GM12801 (cell line): ENCODE results near the gene CTU1.

Experiments used
- TF ChIP-seq, protein P1 (sequence below): IDR thresholded peaks from one replicate; pipeline ENCODE4 v1.5.1; 2011; ENCODE audit warnings: control low read depth; ENCODE audit not compliant: insufficient read length; ENCODE audit errors: extremely low read depth

Gene CTU1

DNA sequence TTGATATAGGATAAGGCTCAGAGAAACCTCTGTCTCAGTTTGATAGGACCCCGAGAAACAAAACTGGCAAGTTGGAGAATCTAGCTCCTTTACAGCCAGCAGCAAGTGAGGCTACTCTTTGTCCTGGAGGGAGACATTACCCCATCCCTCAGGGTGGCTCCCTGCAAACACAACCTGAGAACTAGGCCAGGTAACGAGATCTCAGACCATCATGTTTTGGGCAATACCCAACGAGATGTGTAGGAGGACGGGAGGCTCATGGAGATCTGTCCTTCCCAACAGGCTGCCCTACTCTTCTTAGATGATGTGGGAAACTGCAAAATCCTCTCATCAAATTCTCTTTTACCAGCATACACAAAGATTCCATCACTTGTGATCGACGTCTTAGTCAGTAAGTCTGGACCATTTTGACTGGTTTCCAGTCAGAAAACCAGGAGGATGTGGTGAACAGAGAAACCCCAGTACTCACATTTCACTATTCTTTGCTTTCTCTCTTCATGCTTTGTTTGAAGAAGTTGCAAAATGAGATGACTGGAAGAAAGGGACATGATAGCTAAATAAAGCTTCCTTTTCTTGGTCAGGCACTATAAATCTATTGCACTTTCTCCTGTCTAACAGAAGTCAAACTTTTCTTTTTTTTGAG lies 6.0 kb upstream of the CTU1 start:
- TF ChIP-seq, protein P1, sequence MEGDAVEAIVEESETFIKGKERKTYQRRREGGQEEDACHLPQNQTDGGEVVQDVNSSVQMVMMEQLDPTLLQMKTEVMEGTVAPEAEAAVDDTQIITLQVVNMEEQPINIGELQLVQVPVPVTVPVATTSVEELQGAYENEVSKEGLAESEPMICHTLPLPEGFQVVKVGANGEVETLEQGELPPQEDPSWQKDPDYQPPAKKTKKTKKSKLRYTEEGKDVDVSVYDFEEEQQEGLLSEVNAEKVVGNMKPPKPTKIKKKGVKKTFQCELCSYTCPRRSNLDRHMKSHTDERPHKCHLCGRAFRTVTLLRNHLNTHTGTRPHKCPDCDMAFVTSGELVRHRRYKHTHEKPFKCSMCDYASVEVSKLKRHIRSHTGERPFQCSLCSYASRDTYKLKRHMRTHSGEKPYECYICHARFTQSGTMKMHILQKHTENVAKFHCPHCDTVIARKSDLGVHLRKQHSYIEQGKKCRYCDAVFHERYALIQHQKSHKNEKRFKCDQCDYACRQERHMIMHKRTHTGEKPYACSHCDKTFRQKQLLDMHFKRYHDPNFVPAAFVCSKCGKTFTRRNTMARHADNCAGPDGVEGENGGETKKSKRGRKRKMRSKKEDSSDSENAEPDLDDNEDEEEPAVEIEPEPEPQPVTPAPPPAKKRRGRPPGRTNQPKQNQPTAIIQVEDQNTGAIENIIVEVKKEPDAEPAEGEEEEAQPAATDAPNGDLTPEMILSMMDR = no peak

DNA sequence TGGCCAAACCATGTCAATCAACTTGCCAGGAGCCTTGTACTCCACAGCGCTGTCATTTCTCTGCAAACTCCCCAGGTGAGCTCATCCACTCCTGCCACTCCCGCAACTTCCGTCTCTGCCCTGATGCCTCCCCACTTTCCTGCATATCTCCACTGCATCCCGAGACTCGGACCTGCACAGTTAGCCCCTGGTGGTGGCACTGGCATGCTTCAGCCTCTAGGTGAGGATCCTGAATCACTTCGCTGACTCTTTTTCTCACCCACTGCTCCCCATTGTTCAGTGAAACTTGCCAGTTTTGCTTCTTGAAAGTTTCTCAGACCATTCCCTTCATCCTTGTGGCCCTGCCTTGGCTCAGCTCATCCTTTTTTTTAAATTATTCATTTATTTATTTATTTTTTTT lies 3.4 kb upstream of the CTU1 start:
- TF ChIP-seq, protein P1 = no peak

DNA sequence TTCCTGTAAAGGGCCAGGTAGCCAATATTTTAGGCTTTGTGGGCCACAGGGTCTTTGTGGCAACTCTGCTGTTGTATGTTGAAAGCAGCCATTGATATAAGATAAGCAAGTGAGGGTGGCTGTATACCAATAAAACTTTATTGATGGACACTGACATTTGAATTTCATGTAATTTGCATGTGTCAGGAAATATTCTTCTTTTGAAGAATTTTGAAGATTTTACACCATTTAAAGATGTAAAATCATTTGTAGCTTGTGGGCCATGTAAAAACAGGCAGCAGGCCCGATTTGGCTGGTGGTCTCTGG lies 2.4 kb upstream of the CTU1 start:
- TF ChIP-seq, protein P1 = no peak

DNA sequence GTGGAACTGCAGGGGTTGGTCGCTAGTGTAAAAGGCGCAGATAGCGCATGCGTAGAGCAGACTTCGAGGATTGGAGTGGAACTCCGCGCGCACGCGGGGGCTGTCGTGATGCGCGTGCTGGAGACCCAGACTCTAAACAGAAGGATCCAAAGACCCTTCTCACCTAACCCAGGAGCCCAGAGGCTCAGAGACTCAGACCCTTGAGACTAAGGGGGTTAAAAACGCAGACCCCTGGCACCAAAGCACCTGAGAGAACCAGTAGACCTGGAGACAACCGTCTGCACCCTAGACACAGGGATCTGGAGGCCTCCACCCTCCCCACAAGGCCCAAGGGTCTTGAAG lies 567 bp upstream of the CTU1 start:
- TF ChIP-seq, protein P1 = no peak

DNA sequence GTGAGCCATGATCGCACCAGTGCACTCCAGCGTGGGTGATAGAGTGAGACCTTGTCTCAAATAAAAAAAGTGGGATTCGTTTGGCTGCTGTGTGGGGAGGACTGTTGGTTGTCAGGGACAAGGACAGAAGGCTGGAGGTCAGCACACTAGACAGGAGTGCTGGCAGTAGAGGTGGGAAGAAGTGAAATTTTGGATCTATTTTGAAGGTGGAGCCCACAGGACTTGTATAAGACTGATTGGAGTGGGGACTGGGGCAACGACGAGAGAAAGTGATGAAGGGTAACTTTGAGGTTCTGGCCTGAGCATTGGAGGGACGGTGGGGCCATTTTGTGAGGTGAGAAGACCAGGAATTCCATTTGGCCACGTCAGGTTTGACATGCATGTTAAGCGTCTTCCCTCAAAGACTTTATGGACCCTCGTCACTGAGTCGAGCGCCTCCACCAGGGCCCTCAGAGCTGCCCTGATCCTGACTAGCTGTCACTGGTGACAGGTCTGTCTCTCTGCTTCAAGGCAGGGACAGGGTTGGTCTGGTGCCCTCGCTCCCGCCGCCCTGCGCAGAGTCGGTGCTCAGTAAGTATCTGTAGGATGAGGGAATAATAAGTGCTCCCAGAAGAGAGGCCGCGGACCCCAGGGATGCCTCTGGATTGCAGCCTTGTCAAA lies 673 bp downstream of the CTU1 start:
- TF ChIP-seq, protein P1 = no peak

DNA sequence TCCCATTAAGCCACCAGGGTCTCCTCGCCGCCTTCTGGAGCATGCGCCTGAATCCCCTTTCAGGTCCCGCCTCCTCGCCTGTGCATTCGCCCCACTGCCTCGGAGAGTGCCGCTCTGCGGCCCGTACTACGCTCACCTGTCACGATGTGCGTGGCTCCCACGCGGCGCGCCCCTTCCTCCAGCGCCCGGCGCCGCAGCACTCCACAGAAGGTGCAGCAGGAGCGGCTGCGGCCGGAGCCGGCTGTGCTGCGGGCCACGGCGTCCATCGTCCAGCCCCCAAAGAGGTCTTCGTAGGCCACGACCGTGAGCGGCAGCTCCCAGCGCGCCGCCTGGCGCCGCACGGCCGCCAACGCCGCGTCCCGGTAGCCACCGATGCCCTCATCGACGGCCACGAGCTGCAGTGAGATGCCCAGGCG lies 4.3 kb downstream of the CTU1 start:
- TF ChIP-seq, protein P1 = no peak

DNA sequence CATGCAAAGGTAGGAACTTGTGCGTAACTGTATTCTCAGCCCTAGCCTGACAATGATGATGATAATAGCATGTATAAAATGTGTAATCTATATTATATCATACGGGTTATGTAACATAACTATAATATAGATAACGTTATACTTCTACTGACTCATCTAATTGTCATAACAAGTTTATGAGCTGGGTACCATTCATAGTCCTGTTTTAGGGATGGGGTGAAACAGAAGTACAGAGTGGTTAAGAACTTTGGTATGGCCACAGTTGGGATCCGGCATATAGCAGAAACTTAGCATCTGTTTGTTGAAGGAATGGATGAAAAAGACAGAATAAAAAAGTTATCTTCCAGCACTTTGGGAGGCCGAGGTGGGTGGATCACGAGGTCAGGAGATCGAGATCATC lies 5.2 kb downstream of the CTU1 start:
- TF ChIP-seq, protein P1 = no peak
